HepG2 (cell line): ENCODE measurements around the gene PPP1R3C. TPM values are rescaled to one million over a fixed set of nuclear protein-coding genes. Genes with fewer than 3 reads are reported as not detected.

Source experiments
- ATAC-seq: fragments of 200-7000 bp; cut with Tn5 transposase; 3 replicates; pipeline ENCODE4 v1.9.1; 2020; ENCODE audit warnings: mild to moderate bottlenecking, moderate library complexity
- BruUV-seq: library from RNA; stranded (reverse); fragments of 400-500 nt; replicated peaks from 2 replicates; lab custom pipeline; 2021; lab: Mats Ljungman, UMichigan
- CTCF ChIA-PET: fragments of 300-600 bp; formaldehyde crosslinking; extraction: SDS; loops from one replicate; lab custom pipeline; 2021; ENCODE audit warnings: low total read pairs, inconsistent platforms, low intra/inter-chr PET ratio; lab: Yijun Ruan, JAX
- POLR2A ChIA-PET: fragments of 350-600 bp; sonication (Branson Sonifier 250); formaldehyde crosslinking; loops from one replicate; lab custom pipeline; 2020; ENCODE audit warnings: antibody characterized with exemption, inconsistent platforms; lab: Yijun Ruan, JAX
- DNase-seq: peaks from one replicate; pipeline ENCODE4 v3.0.0-alpha.2; 2015; ENCODE audit warnings: low spot score
- FAIRE-seq: peaks from 3 replicates; lab custom pipeline; 2011; peaks lifted over from hg19 to GRCh38; lab: Jason Lieb, UNC
- H2AFZ ChIP-seq: one replicate; pipeline ENCODE4 v1.6.1; 2011; ENCODE audit warnings: low read length, inconsistent platforms
- H3K27ac ChIP-seq: fragments of 300-600 bp; 3 replicates; pipeline ENCODE4 v1.8.0; 2011; ENCODE audit warnings: mixed run types, mild to moderate bottlenecking, mixed read lengths, low read length, inconsistent platforms; ENCODE audit not compliant: insufficient read depth; ENCODE audit errors: extremely low read length
- H3K27me3 ChIP-seq, 2 experiments: fragments of 200-600 bp in 1 of 2; 2 replicates in 1 of 2; 3 replicates in 1 of 2; pipeline versions ENCODE4 v1.6.0 to v1.8.0; 2011; ENCODE audit warnings: low read length in 2 of 2, mild to moderate bottlenecking in 2 of 2, moderate library complexity in 2 of 2, inconsistent platforms in 1 of 2; ENCODE audit not compliant: insufficient read depth in 2 of 2, control insufficient read depth in 1 of 2
- H3K36me3 ChIP-seq, 2 experiments: fragments of 200-600 bp in 1 of 2; replicated peaks in 1 of 2; 2 replicates in 1 of 2; 3 replicates in 1 of 2; pipeline versions ENCODE4 v1.5.1 to v1.8.0; 2011; ENCODE audit warnings: low read length in 2 of 2, inconsistent platforms in 1 of 2; ENCODE audit not compliant: insufficient read depth in 2 of 2, control insufficient read depth in 1 of 2
- H3K4me1 ChIP-seq: 2 replicates; pipeline ENCODE4 v1.5.1; 2012; ENCODE audit warnings: low read length, inconsistent platforms; ENCODE audit not compliant: insufficient read depth
- H3K4me2 ChIP-seq: 2 replicates; pipeline ENCODE4 v1.6.0; 2011; ENCODE audit warnings: low read depth, low read length, inconsistent platforms
- H3K4me3 ChIP-seq, 3 experiments: fragments of 200-600 bp in 1 of 3; sonication (generic), shearing (Covaris generic) in 1 of 3; replicated peaks in 1 of 3; 2 replicates each; pipeline ENCODE4 v1.5.1; 2011 to 2016; ENCODE audit warnings: low read length in 3 of 3, inconsistent platforms in 2 of 3, low read depth in 2 of 3, mild to moderate bottlenecking in 2 of 3, control low read depth in 1 of 3, mixed read lengths in 1 of 3; ENCODE audit not compliant: insufficient read depth in 1 of 3
- H3K79me2 ChIP-seq: one replicate; pipeline ENCODE4 v1.6.1; 2011; ENCODE audit warnings: low read length, inconsistent platforms; ENCODE audit not compliant: insufficient read depth
- H3K9ac ChIP-seq: 2 replicates; pipeline ENCODE4 v1.6.0; 2011; ENCODE audit warnings: mild to moderate bottlenecking, low read depth, low read length, inconsistent platforms; ENCODE audit not compliant: insufficient read depth
- H3K9me3 ChIP-seq: 2 replicates; pipeline ENCODE4 v1.5.1; 2012; ENCODE audit warnings: mild to moderate bottlenecking, low read length
- H4K20me1 ChIP-seq: 2 replicates; pipeline ENCODE4 v1.6.0; 2011; ENCODE audit warnings: inconsistent platforms, mild to moderate bottlenecking, low read length, moderate library complexity; ENCODE audit not compliant: insufficient read depth
- HNF4G ChIP-seq, 2 experiments: sonication (generic) in 1 of 2; formaldehyde crosslinking in 1 of 2; IDR thresholded peaks; 2 replicates each; pipeline versions ENCODE4 v1.4.0 to v1.6.1; 2011 to 2020; ENCODE audit warnings: borderline replicate concordance in 2 of 2, low read depth in 2 of 2, mild to moderate bottlenecking in 2 of 2, low read length in 1 of 2, missing genetic modification reagents in 1 of 2, moderate library complexity in 1 of 2
- JUNB ChIP-seq: sonication (generic); formaldehyde crosslinking; IDR thresholded peaks from 2 replicates; pipeline ENCODE4 v1.8.0; 2022; ENCODE audit warnings: missing genetic modification reagents, mild to moderate bottlenecking, borderline replicate concordance
- KLF15 ChIP-seq: sonication (generic); formaldehyde crosslinking; IDR thresholded peaks from 2 replicates; pipeline ENCODE4 v1.8.1; 2023; ENCODE audit warnings: borderline replicate concordance, mild to moderate bottlenecking, inconsistent platforms, missing genetic modification reagents, mixed read lengths
- MED13 ChIP-seq: sonication (generic); formaldehyde crosslinking; IDR thresholded peaks from 2 replicates; pipeline ENCODE4 v1.5.0; 2020; ENCODE audit warnings: missing genetic modification reagents
- MEIS2 ChIP-seq: sonication (generic); formaldehyde crosslinking; IDR thresholded peaks from 2 replicates; pipeline ENCODE4 v1.9.0; 2021; ENCODE audit warnings: mild to moderate bottlenecking, missing genetic modification reagents
- MIER2 ChIP-seq: IDR thresholded peaks from 2 replicates; pipeline ENCODE4 v1.6.1; 2016; ENCODE audit warnings: missing biosample characterization, missing genetic modification reagents
- PHF21A ChIP-seq: sonication (generic); formaldehyde crosslinking; IDR thresholded peaks from 2 replicates; pipeline ENCODE4 v1.5.0; 2020; ENCODE audit warnings: mild to moderate bottlenecking, missing genetic modification reagents
- SRSF1 ChIP-seq: fragments of 200-400 bp; formaldehyde crosslinking; optimal IDR thresholded peaks from 2 replicates; pipeline ENCODE3; 2017; ENCODE audit warnings: mild to moderate bottlenecking, low read depth, low read length, moderate library complexity
- ZFP37 ChIP-seq: sonication (generic); formaldehyde crosslinking; IDR thresholded peaks from 2 replicates; pipeline ENCODE4 v1.4.0; 2020; ENCODE audit warnings: missing genetic modification reagents, borderline replicate concordance
- ZNF34 ChIP-seq: sonication (generic); formaldehyde crosslinking; IDR thresholded peaks from 2 replicates; pipeline ENCODE4 v1.4.0; 2020; ENCODE audit warnings: mild to moderate bottlenecking, missing genetic modification reagents, borderline replicate concordance
- ZNF460 ChIP-seq: sonication (generic); formaldehyde crosslinking; IDR thresholded peaks from 2 replicates; pipeline ENCODE4 v1.5.1; 2020; ENCODE audit warnings: missing genetic modification reagents, mild to moderate bottlenecking, borderline replicate concordance
- ZNF549 ChIP-seq: sonication (generic); formaldehyde crosslinking; IDR thresholded peaks from 2 replicates; pipeline ENCODE4 v1.5.0; 2020; ENCODE audit warnings: missing genetic modification reagents
- ZNF615 ChIP-seq: sonication (generic); formaldehyde crosslinking; IDR thresholded peaks from 2 replicates; pipeline ENCODE4 v1.5.0; 2020; ENCODE audit warnings: mild to moderate bottlenecking, missing genetic modification reagents, borderline replicate concordance
- WGBS: methylation state at CpG from one replicate; pipeline ENCODE4 v1.1.6; 2017; ENCODE audit warnings: low lambda C conversion rate; 5-methylcytosine and 5-hydroxymethylcytosine counted together
- in situ Hi-C: cut with HindIII; loops from 2 replicates; pipeline ENCODE4 v1.10.0; 2017; ENCODE audit warnings: low pct_unique_long_range_greater_than_20kb; ENCODE audit not compliant: extremely low pct_ligation_motif_present
- intact Hi-C: fragments of 100-400 bp; cut with micrococcal nuclease; formaldehyde crosslinking; loops from one replicate; pipeline ENCODE4 v1.10.0; 2022; ENCODE audit not compliant: unreplicated experiment
- polyA plus RNA-seq, 8 experiments: library from polyadenylated mRNA; depleted of rRNA in 3 of 8; stranded (reverse) in 7 of 8; unstranded in 1 of 8; fragments of >200 nt; fragmentation: Illumina TruSeq in 4 of 8; extraction: Trizol in 4 of 8; gene quantifications; 2 replicates each; pipeline versions ENCODE4 v1.2.1 to v1.2.3, GENCODE V29; 2011 to 2016; ENCODE audit warnings: low read depth in 4 of 8, missing spikeins in 1 of 8, mixed read lengths in 1 of 8; ENCODE audit not compliant: insufficient read depth in 1 of 8
- total RNA-seq, 5 experiments: library from RNA; depleted of rRNA; stranded (reverse); fragments of >200 nt; fragmentation: Illumina TruSeq; extraction: Trizol; gene quantifications; 2 replicates each; pipeline ENCODE4 v1.2.3, GENCODE V29; 2016; ENCODE audit warnings: low read depth in 1 of 5
- TF ChIP-seq, protein P1 (sequence below): IDR thresholded peaks from 2 replicates; pipeline ENCODE4 v1.4.0; 2020; ENCODE audit warnings: mild to moderate bottlenecking, missing genetic modification reagents
- TF ChIP-seq, protein P2 (sequence below): sonication (generic); formaldehyde crosslinking; IDR thresholded peaks from 2 replicates; pipeline ENCODE4 v1.4.0; 2020; ENCODE audit warnings: missing genetic modification reagents

The PPP1R3C gene
- total and polyA plus RNA-seq, 2 of the 13 experiments (the other 11 are each of a cell fraction or from before 2014, with no cell fraction given), result 13.3 to 14.8 TPM

DNA sequence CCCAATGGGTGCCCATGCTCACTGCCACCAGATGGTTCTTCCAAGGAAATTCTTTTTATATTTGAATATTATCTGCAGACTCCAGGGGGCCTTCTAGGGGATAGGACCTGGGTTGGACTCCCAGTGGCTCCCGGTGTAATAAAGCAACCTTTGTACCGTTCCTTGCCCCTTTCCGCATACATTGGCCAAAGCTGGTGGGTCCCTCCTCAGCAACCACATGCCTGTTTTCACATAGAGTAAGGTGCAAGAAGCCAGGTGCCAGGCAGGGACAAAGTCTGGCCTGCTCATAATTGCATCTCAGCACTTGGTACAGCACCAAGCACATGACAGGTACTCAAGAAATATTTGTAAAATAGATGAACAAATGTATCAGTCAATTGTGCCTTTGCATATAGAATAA lies 46.4 kb upstream of the PPP1R3C start:
- no peak for ATAC-seq
- no peaks in the 10 kb centered on the region for H4K20me1 ChIP-seq

DNA sequence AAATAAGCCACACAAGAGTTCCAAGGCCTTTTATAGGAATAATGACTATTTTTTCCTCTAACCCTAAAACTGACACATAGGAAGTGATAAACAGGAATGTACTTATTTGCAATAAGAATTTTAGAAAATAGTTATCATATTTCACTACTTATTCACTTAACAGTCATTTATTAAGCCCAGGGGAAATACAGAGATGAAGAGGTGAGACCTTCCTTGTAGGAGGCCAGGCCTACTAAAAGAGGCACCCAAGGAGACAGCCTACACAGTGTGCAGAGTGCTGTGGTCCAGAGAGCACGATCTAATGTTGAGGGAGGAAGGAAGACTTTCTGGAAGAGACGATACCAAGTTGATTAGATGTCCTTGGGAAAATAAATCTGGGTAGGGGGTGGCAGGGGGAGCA lies 45.0 kb upstream of the PPP1R3C start:
- 0% methylated on average over 2 of the region's 2 CpGs for WGBS
- H3K4me2 ChIP-seq, result no peak overlapping the region
- no peak overlapping the region for H3K27ac ChIP-seq
- no peak overlapping the region for H2AFZ ChIP-seq
- POLR2A ChIA-PET, result no interaction called here
- FAIRE-seq, result no peak
- ATAC-seq, result no peak
- no TSS peak for BruUV-seq
- in situ Hi-C loops, result no loop called here
- H3K27me3 ChIP-seq, result no peaks in the 10 kb centered on the region
- H3K9ac ChIP-seq, result no peak overlapping the region
- H3K79me2 ChIP-seq, result no peaks in the 10 kb centered on the region
- H3K9me3 ChIP-seq, result no peaks in the 10 kb centered on the region
- intact Hi-C loops, result no loop called here
- no peak for DNase-seq
- no peaks in the 10 kb centered on the region for H4K20me1 ChIP-seq
- H3K4me3 ChIP-seq, result no peak overlapping the region
- H3K4me1 ChIP-seq, result no peaks in the 10 kb centered on the region
- H3K36me3 ChIP-seq, result no peaks in the 10 kb centered on the region
- CTCF ChIA-PET, result no interaction called here
- TF ChIP-seq HNF4G (IDR thresholded peaks at IDR 0.05; ENCODE audit: borderline replicate concordance, low read depth, low read length) (no peak), HNF4G (CRISPR knock-in tag; IDR thresholded peaks at IDR 0.05; ENCODE audit: borderline replicate concordance, low read depth) (no peak), JUNB (CRISPR knock-in tag) (no peak), MIER2 (CRISPR knock-in tag) (no peak), ZNF615 (CRISPR knock-in tag) (no peak), SRSF1 (no peak), MEIS2 (CRISPR knock-in tag) (no peak), MED13 (no peak), KLF15 (no peak)
- TF ChIP-seq, protein P1, sequence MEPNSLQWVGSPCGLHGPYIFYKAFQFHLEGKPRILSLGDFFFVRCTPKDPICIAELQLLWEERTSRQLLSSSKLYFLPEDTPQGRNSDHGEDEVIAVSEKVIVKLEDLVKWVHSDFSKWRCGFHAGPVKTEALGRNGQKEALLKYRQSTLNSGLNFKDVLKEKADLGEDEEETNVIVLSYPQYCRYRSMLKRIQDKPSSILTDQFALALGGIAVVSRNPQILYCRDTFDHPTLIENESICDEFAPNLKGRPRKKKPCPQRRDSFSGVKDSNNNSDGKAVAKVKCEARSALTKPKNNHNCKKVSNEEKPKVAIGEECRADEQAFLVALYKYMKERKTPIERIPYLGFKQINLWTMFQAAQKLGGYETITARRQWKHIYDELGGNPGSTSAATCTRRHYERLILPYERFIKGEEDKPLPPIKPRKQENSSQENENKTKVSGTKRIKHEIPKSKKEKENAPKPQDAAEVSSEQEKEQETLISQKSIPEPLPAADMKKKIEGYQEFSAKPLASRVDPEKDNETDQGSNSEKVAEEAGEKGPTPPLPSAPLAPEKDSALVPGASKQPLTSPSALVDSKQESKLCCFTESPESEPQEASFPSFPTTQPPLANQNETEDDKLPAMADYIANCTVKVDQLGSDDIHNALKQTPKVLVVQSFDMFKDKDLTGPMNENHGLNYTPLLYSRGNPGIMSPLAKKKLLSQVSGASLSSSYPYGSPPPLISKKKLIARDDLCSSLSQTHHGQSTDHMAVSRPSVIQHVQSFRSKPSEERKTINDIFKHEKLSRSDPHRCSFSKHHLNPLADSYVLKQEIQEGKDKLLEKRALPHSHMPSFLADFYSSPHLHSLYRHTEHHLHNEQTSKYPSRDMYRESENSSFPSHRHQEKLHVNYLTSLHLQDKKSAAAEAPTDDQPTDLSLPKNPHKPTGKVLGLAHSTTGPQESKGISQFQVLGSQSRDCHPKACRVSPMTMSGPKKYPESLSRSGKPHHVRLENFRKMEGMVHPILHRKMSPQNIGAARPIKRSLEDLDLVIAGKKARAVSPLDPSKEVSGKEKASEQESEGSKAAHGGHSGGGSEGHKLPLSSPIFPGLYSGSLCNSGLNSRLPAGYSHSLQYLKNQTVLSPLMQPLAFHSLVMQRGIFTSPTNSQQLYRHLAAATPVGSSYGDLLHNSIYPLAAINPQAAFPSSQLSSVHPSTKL (CRISPR knock-in tag), result no peak

More for the DNA sequence above, 46.4 kb upstream of the PPP1R3C start:
- Histone ChIP-seq H3K27ac (no peak overlapping the region), H3K27me3 (no peaks in the 10 kb centered on the region; a peak in 1 of 5 replicates), H3K4me2 (no peak overlapping the region), H2AFZ (no peak overlapping the region), H3K79me2 (no peaks in the 10 kb centered on the region), H3K4me1 (no peaks in the 10 kb centered on the region), H3K9me3 (no peaks in the 10 kb centered on the region), H3K36me3 (no peaks in the 10 kb centered on the region), H3K9ac (no peak overlapping the region), H3K4me3 (no peak overlapping the region)
- in situ Hi-C loops (no loop called here), intact Hi-C loops (no loop called here)
- FAIRE-seq, result no peak
- TF ChIP-seq, protein P2, sequence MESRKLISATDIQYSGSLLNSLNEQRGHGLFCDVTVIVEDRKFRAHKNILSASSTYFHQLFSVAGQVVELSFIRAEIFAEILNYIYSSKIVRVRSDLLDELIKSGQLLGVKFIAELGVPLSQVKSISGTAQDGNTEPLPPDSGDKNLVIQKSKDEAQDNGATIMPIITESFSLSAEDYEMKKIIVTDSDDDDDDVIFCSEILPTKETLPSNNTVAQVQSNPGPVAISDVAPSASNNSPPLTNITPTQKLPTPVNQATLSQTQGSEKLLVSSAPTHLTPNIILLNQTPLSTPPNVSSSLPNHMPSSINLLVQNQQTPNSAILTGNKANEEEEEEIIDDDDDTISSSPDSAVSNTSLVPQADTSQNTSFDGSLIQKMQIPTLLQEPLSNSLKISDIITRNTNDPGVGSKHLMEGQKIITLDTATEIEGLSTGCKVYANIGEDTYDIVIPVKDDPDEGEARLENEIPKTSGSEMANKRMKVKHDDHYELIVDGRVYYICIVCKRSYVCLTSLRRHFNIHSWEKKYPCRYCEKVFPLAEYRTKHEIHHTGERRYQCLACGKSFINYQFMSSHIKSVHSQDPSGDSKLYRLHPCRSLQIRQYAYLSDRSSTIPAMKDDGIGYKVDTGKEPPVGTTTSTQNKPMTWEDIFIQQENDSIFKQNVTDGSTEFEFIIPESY (CRISPR knock-in tag), result no peak
- TF ChIP-seq ZNF460, result no peak
- no peak for TF ChIP-seq ZNF34 (CRISPR knock-in tag)
- no peak for TF ChIP-seq ZNF549 (CRISPR knock-in tag)
- TF ChIP-seq ZFP37, result no peak
- TF ChIP-seq PHF21A (CRISPR knock-in tag), result no peak
- ChIA-PET POLR2A (no interaction called here), CTCF (no interaction called here)
- 6% methylated on average over 3 of the region's 3 CpGs for WGBS
- no TSS peak for BruUV-seq
- no peak for DNase-seq
